HepG2 (cell line): ENCODE data around the gene ATP9A. TPM values are rescaled to one million over a fixed set of nuclear protein-coding genes. Genes with fewer than 3 reads are reported as not detected.

Experiments
- ATAC-seq: fragments of 200-7000 bp; cut with Tn5 transposase; 3 replicates; pipeline ENCODE4 v1.9.1; 2020; ENCODE audit warnings: mild to moderate bottlenecking, moderate library complexity
- BruUV-seq: library from RNA; stranded (reverse); fragments of 400-500 nt; replicated peaks from 2 replicates; lab custom pipeline; 2021; lab: Mats Ljungman, UMichigan
- CTCF ChIA-PET: fragments of 300-600 bp; formaldehyde crosslinking; extraction: SDS; loops from one replicate; lab custom pipeline; 2021; ENCODE audit warnings: low total read pairs, inconsistent platforms, low intra/inter-chr PET ratio; lab: Yijun Ruan, JAX
- POLR2A ChIA-PET: fragments of 350-600 bp; sonication (Branson Sonifier 250); formaldehyde crosslinking; loops from one replicate; lab custom pipeline; 2020; ENCODE audit warnings: antibody characterized with exemption, inconsistent platforms; lab: Yijun Ruan, JAX
- DNase-seq: peaks from one replicate; pipeline ENCODE4 v3.0.0-alpha.2; 2015; ENCODE audit warnings: low spot score
- FAIRE-seq: peaks from 3 replicates; lab custom pipeline; 2011; peaks lifted over from hg19 to GRCh38; lab: Jason Lieb, UNC
- H2AFZ ChIP-seq: one replicate; pipeline ENCODE4 v1.6.1; 2011; ENCODE audit warnings: low read length, inconsistent platforms
- H3K27ac ChIP-seq: fragments of 300-600 bp; 3 replicates; pipeline ENCODE4 v1.8.0; 2011; ENCODE audit warnings: mixed run types, mild to moderate bottlenecking, mixed read lengths, low read length, inconsistent platforms; ENCODE audit not compliant: insufficient read depth; ENCODE audit errors: extremely low read length
- H3K27me3 ChIP-seq, 2 experiments: fragments of 200-600 bp in 1 of 2; 2 replicates in 1 of 2; 3 replicates in 1 of 2; pipeline versions ENCODE4 v1.6.0 to v1.8.0; 2011; ENCODE audit warnings: low read length in 2 of 2, mild to moderate bottlenecking in 2 of 2, moderate library complexity in 2 of 2, inconsistent platforms in 1 of 2; ENCODE audit not compliant: insufficient read depth in 2 of 2, control insufficient read depth in 1 of 2
- H3K36me3 ChIP-seq, 2 experiments: fragments of 200-600 bp in 1 of 2; replicated peaks in 1 of 2; 2 replicates in 1 of 2; 3 replicates in 1 of 2; pipeline versions ENCODE4 v1.5.1 to v1.8.0; 2011; ENCODE audit warnings: low read length in 2 of 2, inconsistent platforms in 1 of 2; ENCODE audit not compliant: insufficient read depth in 2 of 2, control insufficient read depth in 1 of 2
- H3K4me1 ChIP-seq: 2 replicates; pipeline ENCODE4 v1.5.1; 2012; ENCODE audit warnings: low read length, inconsistent platforms; ENCODE audit not compliant: insufficient read depth
- H3K4me2 ChIP-seq: 2 replicates; pipeline ENCODE4 v1.6.0; 2011; ENCODE audit warnings: low read depth, low read length, inconsistent platforms
- H3K4me3 ChIP-seq, 3 experiments: fragments of 200-600 bp in 1 of 3; sonication (generic), shearing (Covaris generic) in 1 of 3; replicated peaks in 1 of 3; 2 replicates each; pipeline ENCODE4 v1.5.1; 2011 to 2016; ENCODE audit warnings: low read length in 3 of 3, inconsistent platforms in 2 of 3, low read depth in 2 of 3, mild to moderate bottlenecking in 2 of 3, control low read depth in 1 of 3, mixed read lengths in 1 of 3; ENCODE audit not compliant: insufficient read depth in 1 of 3
- H3K79me2 ChIP-seq: one replicate; pipeline ENCODE4 v1.6.1; 2011; ENCODE audit warnings: low read length, inconsistent platforms; ENCODE audit not compliant: insufficient read depth
- H3K9ac ChIP-seq: 2 replicates; pipeline ENCODE4 v1.6.0; 2011; ENCODE audit warnings: mild to moderate bottlenecking, low read depth, low read length, inconsistent platforms; ENCODE audit not compliant: insufficient read depth
- H3K9me3 ChIP-seq: 2 replicates; pipeline ENCODE4 v1.5.1; 2012; ENCODE audit warnings: mild to moderate bottlenecking, low read length
- H4K20me1 ChIP-seq: 2 replicates; pipeline ENCODE4 v1.6.0; 2011; ENCODE audit warnings: inconsistent platforms, mild to moderate bottlenecking, low read length, moderate library complexity; ENCODE audit not compliant: insufficient read depth
- CBX5 ChIP-seq: sonication (generic); formaldehyde crosslinking; IDR thresholded peaks from 2 replicates; pipeline ENCODE4 v1.4.0; 2020; ENCODE audit warnings: missing genetic modification reagents, borderline replicate concordance
- FOSL1 ChIP-seq: sonication (generic); formaldehyde crosslinking; IDR thresholded peaks from 2 replicates; pipeline ENCODE4 v1.9.0; 2021; ENCODE audit warnings: missing genetic modification reagents, borderline replicate concordance
- FOSL2 ChIP-seq: sonication (generic); formaldehyde crosslinking; IDR thresholded peaks from 2 replicates; pipeline ENCODE4 v1.4.0; 2020; ENCODE audit warnings: missing genetic modification reagents
- GABPA ChIP-seq, 2 experiments: IDR thresholded peaks; 2 replicates each; pipeline ENCODE4 v1.6.1; 2011 to 2016; ENCODE audit warnings: low read depth in 2 of 2, low read length in 1 of 2, missing biosample characterization in 1 of 2, missing genetic modification characterization in 1 of 2
- MED8 ChIP-seq: sonication (generic); formaldehyde crosslinking; IDR thresholded peaks from 2 replicates; pipeline ENCODE4 v1.8.1; 2023; ENCODE audit warnings: mild to moderate bottlenecking, missing genetic modification reagents; ENCODE audit not compliant: insufficient replicate concordance
- MNT ChIP-seq: fragments of 450-650 bp; IDR thresholded peaks from 2 replicates; pipeline ENCODE4 v1.6.1; 2016
- NFE2 ChIP-seq: sonication (generic); formaldehyde crosslinking; IDR thresholded peaks from 2 replicates; pipeline ENCODE4 v1.4.0; 2020; ENCODE audit warnings: missing genetic modification reagents
- NONO ChIP-seq, 2 experiments: fragments of 450-650 bp in 1 of 2; sonication (generic) in 1 of 2; formaldehyde crosslinking in 1 of 2; IDR thresholded peaks in 1 of 2; conservative IDR thresholded peaks in 1 of 2; 2 replicates each; pipeline versions ENCODE4 v1.6.1 to v1.8.0; 2017 to 2022; ENCODE audit warnings: mild to moderate bottlenecking in 1 of 2, missing genetic modification reagents in 1 of 2, moderate library complexity in 1 of 2
- NR2F1 ChIP-seq, 2 experiments: fragments of 450-650 bp in 1 of 2; formaldehyde crosslinking in 1 of 2; IDR thresholded peaks; 2 replicates each; pipeline versions ENCODE4 v1.5.0 to v1.6.1; 2016 to 2020; ENCODE audit warnings: mild to moderate bottlenecking in 1 of 2, missing compliant biosample characterization in 1 of 2, missing genetic modification reagents in 1 of 2, moderate library complexity in 1 of 2
- PRDM15 ChIP-seq: sonication (generic); formaldehyde crosslinking; IDR thresholded peaks from 2 replicates; pipeline ENCODE4 v1.4.0; 2020; ENCODE audit warnings: missing genetic modification reagents
- ZNF501 ChIP-seq: sonication (generic); formaldehyde crosslinking; IDR thresholded peaks from 2 replicates; pipeline ENCODE4 v1.5.1; 2020; ENCODE audit warnings: mild to moderate bottlenecking, moderate library complexity, missing genetic modification reagents
- WGBS: methylation state at CpG from one replicate; pipeline ENCODE4 v1.1.6; 2017; ENCODE audit warnings: low lambda C conversion rate; 5-methylcytosine and 5-hydroxymethylcytosine counted together
- in situ Hi-C: cut with HindIII; loops from 2 replicates; pipeline ENCODE4 v1.10.0; 2017; ENCODE audit warnings: low pct_unique_long_range_greater_than_20kb; ENCODE audit not compliant: extremely low pct_ligation_motif_present
- intact Hi-C: fragments of 100-400 bp; cut with micrococcal nuclease; formaldehyde crosslinking; loops from one replicate; pipeline ENCODE4 v1.10.0; 2022; ENCODE audit not compliant: unreplicated experiment
- polyA plus RNA-seq, 8 experiments: library from polyadenylated mRNA; depleted of rRNA in 3 of 8; stranded (reverse) in 7 of 8; unstranded in 1 of 8; fragments of >200 nt; fragmentation: Illumina TruSeq in 4 of 8; extraction: Trizol in 4 of 8; gene quantifications; 2 replicates each; pipeline versions ENCODE4 v1.2.1 to v1.2.3, GENCODE V29; 2011 to 2016; ENCODE audit warnings: low read depth in 4 of 8, missing spikeins in 1 of 8, mixed read lengths in 1 of 8; ENCODE audit not compliant: insufficient read depth in 1 of 8
- total RNA-seq, 5 experiments: library from RNA; depleted of rRNA; stranded (reverse); fragments of >200 nt; fragmentation: Illumina TruSeq; extraction: Trizol; gene quantifications; 2 replicates each; pipeline ENCODE4 v1.2.3, GENCODE V29; 2016; ENCODE audit warnings: low read depth in 1 of 5

The ATP9A gene
- total and polyA plus RNA-seq, 2 of the 13 experiments (the other 11 are each of a cell fraction or from before 2014, with no cell fraction given) = 11.8 to 18.5 TPM

DNA sequence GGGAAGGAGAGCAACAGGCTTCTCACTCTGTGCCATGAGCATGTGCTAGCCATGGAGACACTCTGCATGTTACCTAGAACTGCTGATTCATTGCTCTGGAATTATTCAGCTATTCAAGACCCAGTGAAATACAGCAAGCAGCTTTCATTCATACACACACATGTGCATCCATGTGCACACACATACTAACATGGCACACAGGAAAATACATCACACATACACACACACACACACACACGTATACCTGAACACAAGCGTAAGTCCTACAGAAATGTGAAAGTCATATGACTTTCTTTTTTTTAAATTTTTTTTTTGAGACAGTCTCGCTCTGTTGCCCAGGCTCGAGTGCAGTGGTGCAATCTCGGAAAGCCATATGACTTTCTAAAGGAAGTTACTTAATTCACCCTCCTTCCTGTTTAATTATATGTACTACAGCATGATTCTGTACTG, 117.5 kb downstream of the ATP9A start:
- H3K9ac ChIP-seq = no peak overlapping the region
- ATAC-seq = no peak
- in situ Hi-C loops = no loop called here
- TF ChIP-seq FOSL1 (CRISPR knock-in tag) = no peak
- TF ChIP-seq MED8 (CRISPR knock-in tag) = no peak
- TF ChIP-seq MNT = peak; percentile 63
- TF ChIP-seq FOSL2 (CRISPR knock-in tag) = peak; percentile 8; the same call in 1 of the 2 replicates
- TF ChIP-seq NFE2 (CRISPR knock-in tag) = peak; percentile 29; the same call in 1 of the 2 replicates
- no peak for TF ChIP-seq NR2F1 (CRISPR knock-in tag; IDR thresholded peaks at IDR 0.05)
- no peak for TF ChIP-seq ZNF501 (CRISPR knock-in tag)
- TF ChIP-seq, all 625 proteins: peak for 3
- Histone ChIP-seq H3K27ac (no peak overlapping the region), H3K79me2 (no peaks in the 10 kb centered on the region), H2AFZ (no peak overlapping the region), H3K27me3 (no peaks in the 10 kb centered on the region), H3K9me3 (no peaks in the 10 kb centered on the region), H3K4me2 (no peak overlapping the region), H3K36me3 (peaks cover 4 to 5% of the 10 kb centered on the region in 2 experiments; a peak in 3 of 5 replicates), H3K4me3 (no peak overlapping the region), H3K4me1 (peaks cover 39% of the 10 kb centered on the region), H4K20me1 (no peaks in the 10 kb centered on the region)
- no peak for FAIRE-seq
- CTCF ChIA-PET = no interaction called here
- DNase-seq = no peak
- intact Hi-C loops = no loop called here
- POLR2A ChIA-PET = no interaction called here
- WGBS = 98% methylated on average over 5 of the region's 5 CpGs
- no TSS peak for BruUV-seq

DNA sequence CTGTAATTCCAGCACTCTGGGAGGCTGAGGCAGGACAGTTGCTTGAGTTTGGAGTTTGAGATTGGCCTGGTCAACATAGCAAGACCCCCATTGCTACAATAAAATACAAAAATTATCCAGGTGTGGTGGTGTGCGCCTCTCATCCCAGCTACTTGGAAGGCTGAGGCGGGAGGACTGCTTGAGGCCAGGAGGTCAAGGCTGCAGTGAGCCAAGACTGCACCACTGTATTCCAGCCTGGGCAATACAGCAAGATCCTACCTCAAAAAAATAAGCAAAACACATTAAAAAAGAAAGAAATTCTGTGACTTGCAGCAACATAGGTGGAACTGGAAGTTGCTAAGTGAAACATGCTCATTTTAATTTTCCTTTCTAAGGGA, 119.6 kb downstream of the ATP9A start:
- CTCF ChIA-PET = no interaction called here
- no peak for TF ChIP-seq PRDM15 (CRISPR knock-in tag)
- TF ChIP-seq NONO (IDR thresholded peaks at IDR 0.05) = no peak
- 0 out of 2 replicates have a peak, but pooled peaks have one; percentile 6 for TF ChIP-seq NONO (CRISPR knock-in tag; conservative IDR thresholded peaks at IDR 0.05)
- TF ChIP-seq CBX5 (CRISPR knock-in tag) = no peak
- no peak for TF ChIP-seq GABPA (IDR thresholded peaks at IDR 0.05; ENCODE audit: low read depth, low read length)
- no peak for TF ChIP-seq GABPA (CRISPR knock-in tag; IDR thresholded peaks at IDR 0.05; ENCODE audit: low read depth)

More for the DNA sequence above, 119.6 kb downstream of the ATP9A start:
- no peak overlapping the region for H3K4me3 ChIP-seq
- peaks cover 2 to 5% of the 10 kb centered on the region in 2 experiments; a peak in 3 of 5 replicates for H3K36me3 ChIP-seq
- no peaks in the 10 kb centered on the region for H3K27me3 ChIP-seq
- H3K9me3 ChIP-seq = no peaks in the 10 kb centered on the region
- no peaks in the 10 kb centered on the region for H3K79me2 ChIP-seq
- intact Hi-C loops = loop anchor here (2.0 kb wide), 1 partner anchor 52 kb away; no protein-coding TSS in a partner anchor
- peaks cover 34% of the 10 kb centered on the region for H3K4me1 ChIP-seq
- no TSS peak for BruUV-seq
- no peaks in the 10 kb centered on the region for H4K20me1 ChIP-seq
- H3K4me2 ChIP-seq = no peak overlapping the region
- 95% methylated on average over 2 of the region's 2 CpGs for WGBS
- POLR2A ChIA-PET = no interaction called here
- no peak overlapping the region for H2AFZ ChIP-seq
- H3K27ac ChIP-seq = no peak overlapping the region
- FAIRE-seq (no peak), DNase-seq (no peak), ATAC-seq (no peak)
- no peak overlapping the region for H3K9ac ChIP-seq
- in situ Hi-C loops = no loop called here
